Activated T-cell treated with anti-CD3 and anti-CD28 coated beads, Interleukin-2, amount 50 U/mL, for 1 hour (primary cell): ENCODE measurements around the gene ADPGK.
"Not testable (repeated sequence)": the region's sequence is repeated elsewhere in the genome, so short reads cannot be mapped to it uniquely, and the experiment has no call there.

Experiments
- DNase-seq: peaks from one replicate; pipeline ENCODE4 v3.0.0-alpha.2; 2020

Gene ADPGK

DNA sequence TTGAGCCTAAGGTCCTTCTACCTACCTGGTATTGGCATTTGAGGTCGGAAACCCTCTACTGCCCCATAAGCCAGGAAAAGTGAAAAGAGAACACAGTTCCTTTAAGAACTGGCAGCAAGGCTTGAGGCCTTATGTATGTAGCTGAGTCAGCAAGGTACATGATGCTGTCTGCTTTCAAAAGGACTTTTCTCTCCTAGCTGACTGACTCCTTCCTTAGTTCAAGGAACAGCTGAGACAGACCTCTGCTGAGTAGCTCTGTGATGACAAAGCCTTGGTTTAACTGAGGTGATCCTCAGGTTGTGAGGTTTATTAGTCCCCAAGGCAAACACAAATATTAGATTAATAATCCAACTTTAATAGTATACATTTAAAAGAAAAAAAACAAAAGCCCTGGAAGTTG lies 45.8 kb downstream of the ADPGK start:
- DNase-seq = no peak

- DNase-seq = no peak
Measured at GRCh38 chr15:72737061-72737460, 46.5 kb downstream of the ADPGK start.

DNA sequence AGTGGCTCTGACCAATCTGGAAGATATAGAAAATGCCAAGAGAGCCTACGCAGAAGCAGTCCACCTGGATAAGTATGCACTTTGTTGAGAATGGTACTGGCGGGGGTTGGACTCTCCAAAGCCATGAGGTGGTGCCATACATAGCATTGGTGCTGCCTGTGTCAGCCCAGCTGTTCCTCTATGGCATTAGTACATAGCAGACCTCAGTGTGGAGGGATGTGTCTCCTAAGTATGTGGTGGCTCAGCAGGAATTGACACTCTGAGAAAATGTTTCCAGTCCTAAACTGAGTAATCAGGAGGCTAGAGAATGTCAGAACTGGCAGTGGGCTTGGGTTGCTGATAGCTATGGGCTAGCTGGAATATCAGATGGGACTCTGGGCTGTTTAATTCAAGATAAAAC lies 48.4 kb downstream of the ADPGK start:
- no peak for DNase-seq

- no peak for DNase-seq
Measured at GRCh38 chr15:72733941-72734738, 49.4 kb downstream of the ADPGK start.

GRCh38 chr15:72732516-72732915 lies 51.0 kb downstream of the ADPGK start:
- DNase-seq = no peak

- no peak for DNase-seq
Measured at GRCh38 chr15:72732086-72732485, 51.5 kb downstream of the ADPGK start.

- DNase-seq = no peak
Measured at GRCh38 chr15:72728821-72729220, 54.7 kb downstream of the ADPGK start.

GRCh38 chr15:72728249-72728648 lies 55.3 kb downstream of the ADPGK start:
- DNase-seq = not testable (repeated sequence)

- DNase-seq = no peak
Measured at GRCh38 chr15:72727154-72727553, 56.4 kb downstream of the ADPGK start.

GRCh38 chr15:72725851-72726250 lies 57.7 kb downstream of the ADPGK start:
- DNase-seq = not testable (repeated sequence)

GRCh38 chr15:72725446-72725845 lies 58.1 kb downstream of the ADPGK start:
- DNase-seq = no peak

DNA sequence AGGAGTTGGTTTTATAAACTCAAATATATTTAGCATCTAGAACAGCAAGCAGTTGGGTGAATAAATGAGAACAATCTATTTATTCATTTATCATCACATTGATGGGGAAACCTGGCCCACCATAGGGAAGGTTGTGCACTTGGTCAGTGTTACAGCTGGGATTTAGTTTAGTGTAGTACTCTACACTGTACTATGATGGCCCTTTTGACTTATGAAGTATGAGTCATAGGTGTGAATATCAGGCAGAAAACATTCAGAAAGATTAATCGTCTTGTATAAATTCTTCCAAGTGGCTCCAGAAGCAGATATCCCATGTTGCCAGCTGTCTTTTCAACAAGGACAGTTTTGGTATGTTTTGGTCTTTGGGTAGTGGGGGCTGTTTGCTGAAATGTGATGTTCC lies 59.5 kb downstream of the ADPGK start:
- no peak for DNase-seq

DNA sequence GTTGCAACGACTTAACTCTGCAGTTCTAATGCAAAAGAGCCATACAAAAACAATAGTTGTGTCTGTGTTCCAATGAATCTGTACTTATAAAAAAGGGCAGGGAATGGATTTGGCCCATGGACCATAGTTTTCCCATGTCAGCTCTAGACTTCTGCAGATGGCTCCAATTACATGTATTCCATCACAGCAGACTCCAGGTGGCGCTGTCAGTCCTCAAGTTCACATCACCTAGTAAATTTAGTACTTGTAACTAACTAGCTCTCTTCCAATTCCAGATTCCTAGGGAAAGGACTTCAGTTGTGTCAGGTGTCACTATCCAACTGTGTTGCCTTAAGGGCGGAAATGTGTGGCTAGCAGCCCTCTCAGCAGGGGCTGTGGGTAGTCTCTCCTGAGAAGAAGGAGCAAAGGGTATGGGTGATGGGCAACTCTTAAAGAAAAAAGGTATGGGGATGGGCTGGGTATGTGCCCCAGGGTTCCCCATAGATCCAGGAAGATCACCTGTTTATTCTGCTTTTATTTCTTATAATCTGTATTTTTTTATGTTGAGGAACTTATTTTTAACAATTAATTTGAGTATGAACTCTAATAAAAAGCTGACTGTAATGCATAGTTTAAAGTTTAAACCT lies 61.4 kb downstream of the ADPGK start:
- peak; percentile 67 for DNase-seq

- DNase-seq = not testable (repeated sequence)
Measured at GRCh38 chr15:72708551-72709303, 74.8 kb downstream of the ADPGK start.

DNA sequence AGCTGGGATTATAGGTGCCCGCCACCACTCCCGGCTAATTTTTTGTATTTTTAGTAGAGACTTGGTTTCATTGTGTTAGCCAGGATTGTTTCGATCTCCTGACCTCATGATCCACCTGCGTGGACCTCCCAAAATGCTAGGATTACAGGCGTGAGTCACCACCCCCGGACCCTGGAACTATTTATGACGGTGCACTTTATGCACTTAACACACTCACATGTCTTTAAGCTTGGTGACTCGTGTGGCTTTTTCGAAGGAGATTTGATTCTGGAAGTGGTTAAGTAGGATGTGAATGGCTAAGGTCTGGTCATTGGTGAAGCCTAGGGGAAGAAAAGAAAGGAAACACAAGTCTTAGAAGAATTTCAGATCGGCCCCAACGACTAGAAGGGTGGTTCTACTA lies 77.3 kb downstream of the ADPGK start:
- no peak for DNase-seq
